ENCODE results near the gene MUC5AC.

The MUC5AC gene

DNA sequence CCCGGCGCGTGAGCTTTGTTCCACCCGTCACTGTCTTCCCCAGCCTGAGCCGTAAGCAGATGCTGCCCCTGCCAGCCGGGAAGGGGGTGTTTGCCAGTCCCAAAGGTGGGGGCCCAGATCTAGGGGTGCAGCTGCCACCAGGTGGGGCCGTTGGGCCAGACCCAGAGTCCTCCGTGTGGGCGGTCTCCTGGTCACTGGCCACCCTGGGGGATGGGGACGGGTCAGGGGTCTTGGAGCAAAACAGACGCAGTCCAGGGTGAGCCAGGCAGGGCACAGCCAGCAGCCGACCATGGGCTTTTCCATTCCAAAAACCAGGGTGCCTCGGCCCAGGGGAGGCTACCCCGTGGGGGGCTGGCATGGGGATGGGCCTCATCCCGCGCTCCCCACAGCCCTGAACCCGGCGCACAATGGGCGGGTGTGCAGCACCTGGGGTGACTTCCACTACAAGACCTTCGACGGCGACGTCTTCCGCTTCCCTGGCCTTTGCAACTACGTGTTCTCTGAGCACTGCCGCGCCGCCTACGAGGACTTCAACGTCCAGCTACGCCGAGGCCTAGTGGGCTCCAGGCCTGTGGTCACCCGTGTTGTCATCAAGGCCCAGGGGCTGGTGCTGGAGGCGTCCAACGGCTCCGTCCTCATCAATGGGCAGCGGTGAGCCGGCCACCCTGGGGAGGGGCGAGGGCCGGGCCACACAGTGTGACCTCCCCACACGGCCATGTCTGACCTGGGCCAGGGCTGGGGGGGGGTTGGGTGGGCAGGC is 68.7 kb downstream of the MUC5AC start:
- DNase-seq (ENCODE audit: low read depth): no peak

DNA sequence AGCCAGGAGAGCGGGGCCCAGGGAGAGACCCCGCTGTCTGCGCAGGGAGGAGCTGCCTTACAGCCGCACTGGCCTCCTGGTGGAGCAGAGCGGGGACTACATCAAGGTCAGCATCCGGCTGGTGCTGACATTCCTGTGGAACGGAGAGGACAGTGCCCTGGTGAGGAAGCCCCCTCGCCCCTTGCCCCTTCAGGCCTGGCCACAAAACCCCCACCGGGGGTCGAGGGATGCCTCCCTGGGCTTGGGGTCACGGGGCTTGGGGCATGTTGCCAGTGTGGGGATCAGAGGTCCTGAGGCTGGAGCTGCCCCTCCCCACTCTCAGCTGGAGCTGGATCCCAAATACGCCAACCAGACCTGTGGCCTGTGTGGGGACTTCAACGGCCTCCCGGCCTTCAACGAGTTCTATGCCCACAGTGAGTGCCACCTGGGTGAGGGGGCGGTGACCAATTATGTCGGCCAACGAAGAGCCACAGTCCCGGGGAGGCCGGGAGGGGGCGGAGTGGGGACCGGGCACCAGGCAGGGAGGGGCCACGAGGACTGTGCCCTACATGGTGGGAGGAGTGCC is 69.3 kb downstream of the MUC5AC start:
- no peak for DNase-seq (ENCODE audit: low read depth)

DNA sequence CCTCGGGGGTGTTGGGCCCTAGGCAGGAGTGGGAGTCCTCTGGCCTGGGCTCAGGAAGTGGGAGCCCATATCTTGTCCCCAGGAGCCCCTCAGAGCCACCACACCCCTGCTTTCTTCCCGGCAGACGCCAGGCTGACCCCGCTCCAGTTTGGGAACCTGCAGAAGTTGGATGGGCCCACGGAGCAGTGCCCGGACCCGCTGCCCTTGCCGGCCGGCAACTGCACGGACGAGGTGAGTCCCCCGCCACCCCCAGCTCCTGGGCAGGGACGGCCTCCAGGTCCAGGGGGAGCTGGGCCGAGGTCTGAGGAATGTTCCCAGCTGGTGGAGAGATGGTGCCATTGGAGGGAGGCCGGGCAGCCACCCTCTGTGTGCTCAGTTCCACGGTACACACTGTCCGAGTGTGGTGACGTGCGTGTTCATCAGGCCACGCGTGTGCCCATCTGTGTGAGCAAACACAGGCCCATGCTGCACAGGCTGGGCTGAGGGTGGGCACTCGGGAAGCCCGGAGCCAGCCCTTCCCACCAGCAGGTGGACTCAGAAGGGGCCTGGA is 69.9 kb downstream of the MUC5AC start:
- DNase-seq (ENCODE audit: low read depth): no peak

DNA sequence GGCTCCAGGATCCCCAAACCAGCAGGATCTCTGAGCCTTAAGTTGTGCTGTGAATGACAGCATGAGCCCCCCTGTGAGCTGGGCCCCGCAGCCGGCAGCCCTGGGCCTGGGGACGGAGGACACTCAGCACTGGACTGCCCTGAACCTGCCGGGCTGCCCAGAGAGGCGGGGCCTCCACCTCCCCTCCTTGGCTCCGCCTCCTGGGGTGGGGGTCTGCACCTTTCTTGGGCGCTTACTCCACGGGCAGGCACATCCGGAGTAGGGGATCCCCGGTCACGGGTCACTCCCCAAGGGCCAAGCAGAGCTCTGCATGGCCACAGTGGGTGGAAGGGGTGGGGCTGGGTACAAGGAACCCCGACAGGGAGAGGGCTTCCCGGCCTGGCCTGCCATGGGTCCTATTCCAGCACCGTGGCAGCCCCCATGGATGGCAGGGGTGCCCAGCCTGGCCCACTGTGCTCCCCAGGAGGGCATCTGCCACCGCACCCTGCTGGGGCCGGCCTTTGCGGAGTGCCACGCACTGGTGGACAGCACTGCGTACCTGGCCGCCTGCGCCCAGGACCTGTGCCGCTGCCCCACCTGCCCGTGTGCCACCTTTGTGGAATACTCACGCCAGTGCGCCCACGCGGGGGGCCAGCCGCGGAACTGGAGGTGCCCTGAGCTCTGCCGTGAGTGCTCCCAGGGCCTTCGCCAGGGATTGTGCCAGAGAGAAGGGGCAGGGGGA is 70.5 kb downstream of the MUC5AC start:
- DNase-seq (ENCODE audit: low read depth): no peak

DNA sequence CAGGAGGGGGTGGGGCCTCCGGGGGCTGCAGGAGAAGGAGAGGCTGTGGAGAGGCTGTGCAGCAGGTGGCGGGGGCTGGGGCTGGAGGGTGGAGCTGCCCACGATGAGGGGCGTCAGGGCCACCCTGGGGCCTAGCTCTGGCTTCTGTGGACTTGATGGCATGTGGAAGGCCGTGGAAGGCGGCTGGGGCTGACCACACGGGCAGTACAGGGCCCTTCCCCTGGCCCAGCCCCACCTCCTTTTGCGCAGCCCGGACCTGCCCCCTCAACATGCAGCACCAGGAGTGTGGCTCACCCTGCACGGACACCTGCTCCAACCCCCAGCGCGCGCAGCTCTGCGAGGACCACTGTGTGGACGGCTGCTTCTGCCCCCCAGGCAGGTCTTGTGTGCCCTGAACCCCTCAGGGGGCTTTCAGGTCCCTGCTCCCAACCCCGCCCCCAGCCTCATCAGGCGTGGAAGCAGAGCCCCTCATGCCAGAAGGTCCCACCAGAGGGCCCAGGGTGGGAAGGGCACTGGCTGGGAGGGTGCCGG is 71.2 kb downstream of the MUC5AC start:
- DNase-seq (ENCODE audit: low read depth): no peak

DNA sequence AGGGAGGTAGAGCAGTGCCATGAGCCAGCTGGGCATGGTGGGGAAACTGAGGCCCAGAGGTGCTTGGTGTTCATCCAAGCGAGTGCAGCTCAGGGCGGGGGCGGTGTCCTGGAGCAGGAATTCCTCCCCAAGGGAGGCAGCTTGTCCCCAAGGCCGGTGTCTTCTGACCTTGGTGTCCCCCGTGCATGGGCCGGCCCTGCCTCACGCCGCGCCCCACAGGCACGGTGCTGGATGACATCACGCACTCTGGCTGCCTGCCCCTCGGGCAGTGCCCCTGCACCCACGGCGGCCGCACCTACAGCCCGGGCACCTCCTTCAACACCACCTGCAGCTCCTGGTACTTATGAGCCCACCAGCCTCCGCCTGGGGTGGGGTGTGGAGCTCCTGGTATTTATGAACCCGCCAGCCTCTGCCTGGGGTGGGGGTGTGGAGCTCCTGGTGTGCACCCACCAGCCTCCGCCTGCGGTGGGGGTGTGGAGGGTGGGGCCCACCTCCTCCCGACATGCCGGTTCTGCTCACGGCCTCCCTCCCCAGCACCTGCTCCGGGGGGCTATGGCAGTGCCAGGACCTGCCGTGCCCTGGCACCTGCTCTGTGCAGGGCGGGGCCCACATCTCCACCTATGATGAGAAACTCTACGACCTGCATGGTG is 71.8 kb downstream of the MUC5AC start:
- DNase-seq (ENCODE audit: low read depth): no peak

DNA sequence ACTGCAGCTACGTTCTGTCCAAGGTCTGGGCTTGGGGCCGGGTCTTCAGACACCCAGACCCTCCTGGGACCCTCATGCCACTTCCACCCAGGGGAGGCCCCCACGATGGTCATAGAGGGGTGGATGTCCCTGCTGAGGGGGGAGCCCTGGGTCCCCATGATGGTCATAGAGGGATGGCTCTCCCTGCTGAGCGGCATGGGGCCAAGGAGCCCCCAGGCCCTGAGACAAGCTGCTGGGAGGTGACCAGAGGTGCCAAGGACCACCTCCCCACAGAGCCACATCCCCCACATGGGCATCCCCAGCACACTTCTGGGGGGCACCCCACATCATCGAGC is 72.3 kb downstream of the MUC5AC start:
- DNase-seq (ENCODE audit: low read depth): no peak

DNA sequence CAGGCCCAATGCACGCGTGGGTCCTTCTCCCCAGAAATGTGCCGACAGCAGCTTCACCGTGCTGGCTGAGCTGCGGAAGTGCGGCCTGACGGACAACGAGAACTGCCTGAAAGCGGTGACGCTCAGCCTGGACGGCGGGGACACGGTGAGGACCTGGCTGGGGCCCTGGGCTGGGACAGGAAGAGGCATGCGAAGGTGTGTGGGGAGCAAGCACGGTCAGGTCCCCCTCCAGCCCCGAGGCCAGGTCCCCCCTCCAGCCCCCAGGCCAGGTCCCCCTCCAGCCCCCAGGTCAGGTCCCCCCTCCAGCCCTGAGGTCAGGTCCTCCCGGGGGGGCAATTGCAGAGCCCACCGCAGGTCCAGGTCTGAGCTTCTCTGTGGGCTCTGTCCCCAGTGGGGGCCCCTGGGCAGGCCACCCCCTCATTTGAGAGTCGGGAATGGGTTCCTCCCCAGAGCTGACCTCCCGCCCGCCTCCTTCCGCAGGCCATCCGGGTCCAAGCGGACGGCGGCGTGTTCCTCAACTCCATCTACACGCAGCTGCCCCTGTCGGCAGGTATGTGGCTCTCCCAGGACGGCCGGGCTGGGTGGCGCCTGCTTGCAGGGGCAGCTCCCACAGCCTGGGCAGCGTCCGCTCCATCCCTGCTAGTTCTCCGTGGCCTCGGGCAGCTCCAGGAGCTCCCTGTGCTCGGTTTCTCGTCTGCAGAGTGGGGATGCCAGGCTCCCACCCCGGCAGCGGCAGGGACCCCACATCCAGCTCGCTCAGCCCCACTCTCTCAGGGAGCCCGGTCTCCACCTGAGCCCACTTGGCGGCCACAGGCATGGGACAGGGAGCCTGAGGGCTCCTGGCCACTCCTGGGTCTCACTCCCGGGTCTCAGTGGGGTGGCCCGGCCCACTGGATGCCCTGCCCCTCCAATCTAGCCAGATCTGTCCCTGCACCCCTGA is 73.0 kb downstream of the MUC5AC start:
- DNase-seq (ENCODE audit: low read depth): no peak

DNA sequence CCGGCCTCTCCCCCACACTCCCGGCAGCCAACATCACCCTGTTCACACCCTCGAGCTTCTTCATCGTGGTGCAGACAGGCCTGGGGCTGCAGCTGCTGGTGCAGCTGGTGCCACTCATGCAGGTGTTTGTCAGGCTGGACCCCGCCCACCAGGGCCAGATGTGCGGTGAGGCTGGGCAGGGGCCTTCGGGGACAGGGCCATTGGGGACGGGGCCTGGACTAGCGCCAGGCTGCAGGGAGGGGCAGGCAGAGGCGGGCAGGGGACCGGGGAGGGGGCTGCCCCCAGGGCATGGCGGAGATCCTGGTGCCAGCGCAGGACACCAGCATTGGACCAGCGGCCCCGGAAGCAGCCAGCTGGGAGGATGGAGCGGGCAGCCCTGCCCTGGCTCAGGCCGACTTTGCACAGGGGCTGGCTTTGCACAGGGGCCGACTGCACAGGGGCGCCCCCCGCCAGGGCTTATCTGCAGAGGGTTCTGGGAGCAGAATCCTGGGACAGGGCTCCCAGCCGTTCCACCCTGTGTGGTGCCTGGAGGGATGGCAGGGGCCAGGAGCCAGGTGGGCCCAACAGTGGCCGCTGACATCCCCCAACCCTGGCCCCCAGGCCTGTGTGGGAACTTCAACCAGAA is 73.8 kb downstream of the MUC5AC start:
- no peak for DNase-seq (ENCODE audit: low read depth)

DNA sequence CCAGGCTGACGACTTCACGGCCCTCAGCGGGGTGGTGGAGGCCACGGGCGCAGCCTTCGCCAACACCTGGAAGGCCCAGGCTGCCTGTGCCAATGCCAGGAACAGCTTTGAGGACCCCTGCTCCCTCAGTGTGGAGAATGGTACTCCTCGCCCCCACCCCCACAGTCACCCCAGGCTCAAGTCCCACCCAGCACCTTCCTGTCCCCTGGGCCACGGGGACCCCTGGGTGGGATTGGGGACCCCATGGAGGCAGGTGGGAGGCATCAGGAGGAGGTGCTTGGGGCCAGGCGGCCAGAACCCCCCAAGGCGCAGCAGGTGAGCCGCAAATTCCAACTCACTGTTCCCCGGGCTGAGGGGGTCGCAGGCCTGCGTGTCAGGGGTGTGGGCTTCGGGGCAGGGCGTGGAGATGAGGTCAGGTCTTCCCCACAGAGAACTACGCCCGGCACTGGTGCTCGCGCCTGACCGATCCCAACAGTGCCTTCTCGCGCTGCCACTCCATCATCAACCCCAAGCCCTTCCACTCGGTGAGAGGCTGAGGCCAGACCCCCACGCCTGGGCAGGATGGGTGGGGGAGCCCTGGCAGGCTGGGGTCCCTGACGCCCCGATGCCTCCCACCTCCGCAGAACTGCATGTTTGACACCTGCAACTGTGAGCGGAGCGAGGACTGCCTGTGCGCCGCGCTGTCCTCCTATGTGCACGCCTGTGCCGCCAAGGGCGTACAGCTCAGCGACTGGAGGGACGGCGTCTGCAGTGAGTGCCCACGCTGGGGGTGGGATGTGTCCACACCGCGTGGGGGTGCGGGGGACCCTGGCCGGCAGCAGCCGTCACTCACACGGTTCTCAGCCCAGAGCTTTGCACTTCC is 74.5 kb downstream of the MUC5AC start:
- no peak for DNase-seq (ENCODE audit: low read depth)

DNA sequence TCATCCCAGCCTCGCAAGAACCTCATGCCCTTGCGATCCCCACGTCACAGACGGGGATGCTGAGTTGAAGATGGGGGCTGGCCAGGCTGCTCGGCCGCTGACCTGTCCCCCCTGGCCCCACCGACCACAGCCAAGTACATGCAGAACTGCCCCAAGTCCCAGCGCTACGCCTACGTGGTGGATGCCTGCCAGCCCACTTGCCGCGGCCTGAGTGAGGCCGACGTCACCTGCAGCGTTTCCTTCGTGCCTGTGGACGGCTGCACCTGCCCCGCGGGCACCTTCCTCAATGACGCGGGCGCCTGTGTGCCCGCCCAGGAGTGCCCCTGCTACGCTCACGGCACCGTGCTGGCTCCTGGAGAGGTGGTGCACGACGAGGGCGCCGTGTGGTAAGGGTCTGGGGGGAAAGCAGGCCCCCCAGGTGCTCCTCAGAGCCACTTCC is 75.1 kb downstream of the MUC5AC start:
- DNase-seq (ENCODE audit: low read depth): no peak

DNA sequence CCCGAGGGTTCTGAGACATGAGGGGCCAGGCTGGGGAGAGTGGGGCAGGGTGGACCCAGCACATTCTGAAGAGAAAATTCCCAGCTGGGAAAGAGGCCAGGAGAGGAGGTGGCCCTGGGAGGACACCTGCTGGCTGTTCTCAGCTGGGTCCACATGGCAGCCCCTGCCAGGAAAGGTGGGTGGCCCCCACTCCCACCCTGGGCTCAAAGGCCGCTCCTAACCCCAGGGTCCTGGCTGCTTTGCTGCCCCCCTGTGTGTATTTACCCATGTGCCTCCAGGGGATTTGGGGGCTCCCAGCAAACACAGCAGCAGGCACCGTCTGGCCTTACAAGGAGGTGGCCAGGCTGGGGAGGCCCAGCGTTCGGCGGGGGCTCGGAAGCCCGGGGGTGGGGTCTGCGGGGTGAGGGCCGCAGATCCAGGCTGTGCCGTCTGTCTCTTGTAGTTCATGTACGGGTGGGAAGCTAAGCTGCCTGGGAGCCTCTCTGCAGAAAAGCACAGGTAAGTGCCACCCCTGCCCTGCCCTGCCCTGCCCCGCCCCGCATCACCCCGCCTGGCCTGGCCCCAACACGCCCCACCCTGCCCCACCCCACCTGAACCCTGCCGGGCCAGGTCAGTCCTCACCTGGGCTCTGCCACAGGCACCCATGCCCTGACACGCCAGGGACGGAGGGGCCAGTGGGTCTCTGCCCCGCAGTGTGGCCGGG is 75.7 kb downstream of the MUC5AC start:
- DNase-seq (ENCODE audit: low read depth): no peak

DNA sequence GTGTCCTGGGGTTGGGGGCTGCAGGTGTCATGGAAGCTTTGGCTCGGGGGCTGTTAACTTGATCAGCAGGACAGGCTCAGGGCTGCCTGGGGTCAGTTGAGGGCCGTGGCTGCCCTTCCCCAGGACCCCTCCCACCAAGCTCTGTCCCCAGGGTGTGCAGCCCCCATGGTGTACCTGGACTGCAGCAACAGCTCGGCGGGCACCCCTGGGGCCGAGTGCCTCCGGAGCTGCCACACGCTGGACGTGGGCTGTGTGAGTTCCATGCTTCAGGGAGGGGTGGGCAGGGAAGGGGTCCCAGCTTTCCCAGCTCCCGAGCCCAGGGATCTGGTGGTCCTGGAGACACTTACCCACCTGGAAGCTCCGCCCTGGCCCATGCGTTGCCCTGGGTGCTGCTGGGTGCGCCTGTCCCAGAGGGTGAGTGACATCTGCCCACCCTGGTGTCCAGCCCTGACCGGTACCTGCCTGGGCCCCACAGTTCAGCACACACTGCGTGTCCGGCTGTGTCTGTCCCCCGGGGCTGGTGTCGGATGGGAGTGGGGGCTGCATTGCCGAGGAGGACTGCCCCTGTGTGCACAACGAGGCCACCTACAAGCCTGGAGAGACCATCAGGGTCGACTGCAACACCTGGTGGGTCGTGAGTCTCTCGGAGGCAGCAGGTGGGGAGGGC is 76.4 kb downstream of the MUC5AC start:
- no peak for DNase-seq (ENCODE audit: low read depth)

DNA sequence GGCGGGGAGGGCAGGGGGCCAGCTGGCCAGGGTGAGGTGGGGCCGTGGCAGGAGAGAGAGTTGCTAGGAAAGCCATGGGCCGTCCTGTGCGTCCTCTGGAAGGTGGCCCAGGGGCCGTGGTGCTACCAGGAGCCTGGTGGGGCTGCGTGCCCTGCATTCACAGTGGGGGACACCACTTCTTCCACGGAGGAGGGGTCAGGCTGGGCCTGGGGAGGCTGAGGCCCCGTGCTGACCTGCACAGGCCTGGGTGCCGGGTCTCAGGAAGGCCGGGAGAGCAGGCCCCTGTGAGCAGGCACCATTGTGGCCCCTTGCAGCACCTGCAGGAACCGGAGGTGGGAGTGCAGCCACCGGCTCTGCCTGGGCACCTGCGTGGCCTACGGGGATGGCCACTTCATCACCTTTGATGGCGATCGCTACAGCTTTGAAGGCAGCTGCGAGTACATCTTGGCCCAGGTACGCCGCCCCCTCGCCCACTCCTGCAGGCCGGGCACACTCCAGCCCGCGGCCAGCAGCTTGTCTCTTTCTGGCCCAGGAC is 77.1 kb downstream of the MUC5AC start:
- no peak for DNase-seq (ENCODE audit: low read depth)

DNA sequence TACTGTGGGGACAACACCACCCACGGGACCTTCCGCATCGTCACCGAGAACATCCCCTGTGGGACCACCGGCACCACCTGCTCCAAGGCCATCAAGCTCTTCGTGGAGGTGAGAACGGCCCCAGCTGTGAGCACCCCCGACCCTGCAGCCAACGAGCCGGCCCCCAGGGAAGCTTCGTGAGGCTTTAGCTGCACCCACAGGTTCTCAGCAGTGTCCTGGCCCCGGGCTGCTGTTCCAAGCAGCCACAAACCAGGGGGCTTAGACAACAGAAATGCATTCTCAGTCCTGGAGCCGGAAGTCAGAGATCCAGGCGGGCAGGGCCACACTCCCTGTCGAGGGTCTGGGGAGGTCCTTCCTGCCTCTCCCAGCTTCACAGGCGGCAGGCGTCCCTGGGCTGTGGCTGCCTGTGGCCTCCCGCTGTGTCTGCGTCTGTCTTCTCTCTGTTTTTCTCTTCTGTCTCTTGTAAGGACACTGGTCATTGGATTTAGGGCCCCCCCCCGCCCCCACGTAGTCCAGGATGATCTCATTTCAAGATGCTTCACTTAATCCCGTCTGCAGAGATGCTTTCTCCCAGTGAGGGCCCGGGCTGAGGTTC is 77.7 kb downstream of the MUC5AC start:
- DNase-seq (ENCODE audit: low read depth): no peak

DNA sequence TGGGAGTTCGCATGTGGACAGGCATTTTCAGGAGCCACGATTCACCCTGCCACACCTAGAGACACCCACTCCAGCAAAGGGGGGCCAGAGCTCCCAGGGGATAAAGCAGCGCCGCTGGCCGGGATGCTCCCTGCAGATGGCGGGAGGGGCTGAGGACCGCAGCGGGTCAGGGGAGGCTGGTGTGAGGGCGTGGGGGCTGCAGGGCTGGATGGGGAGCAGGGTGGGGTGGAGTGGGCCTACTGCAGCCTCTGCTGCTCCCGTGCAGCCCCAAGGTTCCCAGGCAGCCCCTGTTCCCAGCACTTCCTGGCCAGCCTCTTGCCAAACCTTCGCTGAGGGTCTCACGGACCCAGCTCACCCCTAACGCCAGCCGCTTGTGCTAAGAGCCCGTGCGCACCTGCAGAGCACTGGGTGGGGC is 78.2 kb downstream of the MUC5AC start:
- DNase-seq (ENCODE audit: low read depth): no peak

DNA sequence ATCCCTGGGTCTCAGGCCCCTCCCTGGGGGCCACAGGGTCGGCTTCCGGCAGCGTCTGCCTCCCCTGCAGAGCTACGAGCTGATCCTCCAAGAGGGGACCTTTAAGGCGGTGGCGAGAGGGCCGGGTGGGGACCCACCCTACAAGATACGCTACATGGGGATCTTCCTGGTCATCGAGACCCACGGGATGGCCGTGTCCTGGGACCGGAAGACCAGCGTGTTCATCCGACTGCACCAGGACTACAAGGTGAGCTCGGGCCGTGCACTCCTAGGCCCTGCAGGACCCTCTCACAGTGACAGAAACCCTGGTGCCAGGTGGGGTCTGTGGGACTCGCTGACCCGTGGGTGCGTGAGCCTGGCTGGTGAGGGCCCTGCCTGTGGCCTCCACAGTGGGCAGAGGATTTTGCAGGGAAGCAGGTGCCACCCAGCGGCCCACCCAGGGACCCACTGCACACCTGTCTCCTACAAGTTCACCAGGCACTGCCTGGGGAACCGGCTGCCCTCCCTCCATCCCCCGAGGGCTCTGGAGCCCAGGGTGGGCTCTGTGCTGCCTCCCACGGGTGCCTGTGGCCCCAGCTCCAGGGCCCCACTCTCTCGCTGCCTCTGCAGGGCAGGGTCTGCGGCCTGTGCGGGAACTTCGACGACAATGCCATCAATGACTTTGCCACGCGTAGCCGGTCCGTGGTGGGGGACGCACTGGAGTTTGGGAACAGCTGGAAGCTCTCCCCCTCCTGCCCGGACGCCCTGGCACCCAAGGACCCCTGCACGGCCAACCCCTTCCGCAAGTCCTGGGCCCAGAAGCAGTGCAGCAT is 78.8 kb downstream of the MUC5AC start:
- DNase-seq (ENCODE audit: low read depth): no peak
